ENCODE results near the gene UNC5C. TPM values are rescaled to one million over a fixed set of nuclear protein-coding genes. Genes with fewer than 3 reads are reported as not detected.

UNC5C gene
- total and polyA plus RNA-seq, 2 of the 8 experiments (the other 6 are each of a cell fraction or from before 2014, with no cell fraction given) = 0.30 to 1.3 TPM

GRCh38 chr4:95505151-95505550 lies 43.6 kb downstream of the UNC5C start:
- H2BK20ac ChIP-seq (ENCODE audit: low read length) = no peak overlapping the region
- no peaks in the 10 kb centered on the region for H3K79me1 ChIP-seq (ENCODE audit: low read depth, low read length)
- no peak overlapping the region for H3K23ac ChIP-seq (ENCODE audit: insufficient read length)
- H4K20me1 ChIP-seq (replicated peaks in 1 of 2; ENCODE audit: control insufficient read depth in 1 of 2, insufficient read depth in 2 of 2, low read length in 2 of 2) = no peaks in the 10 kb centered on the region
- no peak overlapping the region for H3K56ac ChIP-seq (replicated peaks; ENCODE audit: insufficient read length, low read depth, low read length)
- ChIA-PET POLR2A (ENCODE audit: partially characterized antibody) (no interaction called here), CTCF (ENCODE audit: partially characterized antibody) (no interaction called here)
- H3K4me2 ChIP-seq (ENCODE audit: insufficient read depth in 1 of 2, low read depth in 2 of 2, low read length in 2 of 2) = no peak overlapping the region
- H2BK12ac ChIP-seq (ENCODE audit: low read depth, low read length) = no peak overlapping the region
- DNase-seq (ENCODE audit: low read depth in 1 of 2, low spot score in 2 of 2) (no peak), FAIRE-seq (no peak)
- no peaks in the 10 kb centered on the region for H3K9me3 ChIP-seq (ENCODE audit: insufficient read depth in 2 of 2, low read depth in 1 of 2, low read length in 1 of 2)
- no peak overlapping the region for H2AK5ac ChIP-seq (ENCODE audit: low read depth, low read length)
- no peak overlapping the region for H3K27ac ChIP-seq (ENCODE audit: low read depth, low read length)
- no peak overlapping the region for H4K5ac ChIP-seq (ENCODE audit: insufficient read length, low read depth, low read length)
- H3K4ac ChIP-seq (replicated peaks; ENCODE audit: insufficient read length, low read depth, low read length) = no peak overlapping the region
- TF ChIP-seq EZH2 (IDR thresholded peaks at IDR 0.05; ENCODE audit: low read depth, low read length, severe bottlenecking) = no peak
- TF ChIP-seq CHD1 (IDR thresholded peaks at IDR 0.05; ENCODE audit: low read depth, low read length) = no peak
- no peak for TF ChIP-seq SRF (IDR thresholded peaks at IDR 0.05; ENCODE audit: low read depth, low read length)
- TF ChIP-seq EGR1 (IDR thresholded peaks at IDR 0.05; ENCODE audit: borderline replicate concordance, low read depth, low read length) = no peak
- no peak for TF ChIP-seq RNF2 (IDR thresholded peaks at IDR 0.05; ENCODE audit: borderline replicate concordance, low read depth, low read length, missing control alignments, poor library complexity, severe bottlenecking)
- TF ChIP-seq TCF12 (IDR thresholded peaks at IDR 0.05; ENCODE audit: low read depth, low read length) = no peak
- TF ChIP-seq SAP30 (IDR thresholded peaks at IDR 0.05; ENCODE audit: insufficient read depth, insufficient replicate concordance, low read length) = no peak
- TF ChIP-seq SP1 (IDR thresholded peaks at IDR 0.05; ENCODE audit: low read depth, low read length) = no peak
- no peak for TF ChIP-seq ZNF274 (IDR thresholded peaks at IDR 0.05; ENCODE audit: borderline replicate concordance, extremely low read depth, low read length)
- H3K18ac ChIP-seq (ENCODE audit: extremely low read depth, low read length) = no peak overlapping the region
- no peak overlapping the region for H3K9ac ChIP-seq (replicated peaks in 1 of 4; ENCODE audit: extremely low read depth in 1 of 4, low read depth in 3 of 4, low read length in 3 of 4)
- no peaks in the 10 kb centered on the region for H3K4me1 ChIP-seq (replicated peaks in 1 of 4; ENCODE audit: control insufficient read depth in 3 of 4, insufficient read depth in 4 of 4, low read length in 3 of 4)
- WGBS, 2 experiments (ENCODE audit: extremely low coverage in 1 of 2, insufficient coverage in 1 of 2, insufficient read length in 1 of 2, insufficient replicate concordance in 2 of 2, low coverage in 1 of 2, low lambda C conversion rate in 2 of 2, missing lambda C conversion rate in 1 of 2) = 87% methylated on average over 2 of the region's 2 CpGs; no CpG with 5 or more reads in 1 of the 2 experiments
- H2AFZ ChIP-seq (ENCODE audit: low read length) = no peak overlapping the region
- no peak overlapping the region for H2BK120ac ChIP-seq (replicated peaks; ENCODE audit: low read depth, low read length)
- H4K8ac ChIP-seq (ENCODE audit: extremely low read depth, insufficient read depth, low read length) = no peak overlapping the region
- H3K27me3 ChIP-seq (replicated peaks in 1 of 4; ENCODE audit: control insufficient read depth in 3 of 4, extremely low read depth in 1 of 4, insufficient read depth in 3 of 4, low read length in 3 of 4) = no peaks in the 10 kb centered on the region
- H2BK15ac ChIP-seq (ENCODE audit: low read length) = no peak overlapping the region
- H3K36me3 ChIP-seq (ENCODE audit: control insufficient read depth in 2 of 4, insufficient read depth in 4 of 4, low read length in 3 of 4) = no peaks in the 10 kb centered on the region
- H3K79me2 ChIP-seq (ENCODE audit: control insufficient read depth in 1 of 2, insufficient read depth in 2 of 2, low read length in 2 of 2) = no peaks in the 10 kb centered on the region
- no peak overlapping the region for H3K4me3 ChIP-seq (ENCODE audit: extremely low read depth in 1 of 4, insufficient read depth in 2 of 4, low read depth in 3 of 4, low read length in 4 of 4)
- H3K23me2 ChIP-seq (ENCODE audit: low read depth, low read length) = no peaks in the 10 kb centered on the region
- no peak overlapping the region for H4K91ac ChIP-seq (replicated peaks; ENCODE audit: insufficient read length, low read length)
- H3K14ac ChIP-seq (ENCODE audit: insufficient read length) = no peak overlapping the region
- no peak overlapping the region for H2BK5ac ChIP-seq (ENCODE audit: low read depth, low read length)
